ENCODE results near the gene FAHD1.
A peak's percentile ranks its signal among the peaks of the same experiment; 100 is the strongest.

FAHD1 gene

DNA sequence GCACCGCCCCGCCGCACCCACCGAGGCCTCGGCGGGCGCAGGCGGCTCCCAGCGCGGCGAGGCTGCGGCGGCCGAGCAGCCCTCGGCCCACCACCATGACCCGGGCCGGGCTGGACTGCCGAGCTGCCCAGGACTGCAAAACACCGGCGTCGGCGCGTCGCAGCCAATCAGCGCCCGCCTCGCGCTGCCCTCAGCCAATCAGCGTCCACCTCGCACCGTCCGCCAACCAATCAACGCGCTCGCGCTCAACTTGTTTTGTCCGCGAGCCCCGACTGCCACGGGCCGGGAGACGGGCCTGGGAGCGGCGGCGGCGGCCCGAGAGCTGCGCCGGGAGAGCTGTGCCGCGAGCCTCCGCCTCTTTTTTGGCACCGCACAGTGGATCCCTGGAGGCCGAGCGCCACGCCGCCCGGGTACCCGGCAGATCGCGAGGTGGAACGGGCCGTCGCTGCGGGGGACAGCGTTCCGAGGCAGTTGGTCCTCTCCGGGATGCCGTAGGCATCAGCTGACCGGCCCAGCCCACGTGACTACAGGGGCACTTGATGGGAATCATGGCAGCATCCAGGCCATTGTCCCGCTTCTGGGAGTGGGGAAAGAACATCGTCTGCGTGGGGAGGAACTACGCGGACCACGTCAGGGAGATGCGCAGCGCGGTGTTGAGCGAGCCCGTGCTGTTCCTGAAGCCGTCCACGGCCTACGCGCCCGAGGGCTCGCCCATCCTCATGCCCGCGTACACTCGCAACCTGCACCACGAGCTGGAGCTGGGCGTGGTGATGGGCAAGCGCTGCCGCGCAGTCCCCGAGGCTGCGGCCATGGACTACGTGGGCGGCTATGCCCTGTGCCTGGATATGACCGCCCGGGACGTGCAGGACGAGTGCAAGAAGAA, at the start of gene FAHD1, which contains the start of gene HAGH:
Gene FAHD1 (plus strand): TSS at position 516 of the 883 bp plus-strand sequence. CDS start 33 bp downstream, at position 549.
Gene HAGH (minus strand): TSS at position 135 of the 883 bp plus-strand sequence. CDS start 38 bp downstream, at position 97.
- peak; percentile 89 for DNase-seq (ENCODE audit: low read depth)

- no peak for DNase-seq (ENCODE audit: low read depth)
Observed at GRCh38 chr16:1777375-1778199, 49.4 kb upstream of the FAHD1 start.

DNA sequence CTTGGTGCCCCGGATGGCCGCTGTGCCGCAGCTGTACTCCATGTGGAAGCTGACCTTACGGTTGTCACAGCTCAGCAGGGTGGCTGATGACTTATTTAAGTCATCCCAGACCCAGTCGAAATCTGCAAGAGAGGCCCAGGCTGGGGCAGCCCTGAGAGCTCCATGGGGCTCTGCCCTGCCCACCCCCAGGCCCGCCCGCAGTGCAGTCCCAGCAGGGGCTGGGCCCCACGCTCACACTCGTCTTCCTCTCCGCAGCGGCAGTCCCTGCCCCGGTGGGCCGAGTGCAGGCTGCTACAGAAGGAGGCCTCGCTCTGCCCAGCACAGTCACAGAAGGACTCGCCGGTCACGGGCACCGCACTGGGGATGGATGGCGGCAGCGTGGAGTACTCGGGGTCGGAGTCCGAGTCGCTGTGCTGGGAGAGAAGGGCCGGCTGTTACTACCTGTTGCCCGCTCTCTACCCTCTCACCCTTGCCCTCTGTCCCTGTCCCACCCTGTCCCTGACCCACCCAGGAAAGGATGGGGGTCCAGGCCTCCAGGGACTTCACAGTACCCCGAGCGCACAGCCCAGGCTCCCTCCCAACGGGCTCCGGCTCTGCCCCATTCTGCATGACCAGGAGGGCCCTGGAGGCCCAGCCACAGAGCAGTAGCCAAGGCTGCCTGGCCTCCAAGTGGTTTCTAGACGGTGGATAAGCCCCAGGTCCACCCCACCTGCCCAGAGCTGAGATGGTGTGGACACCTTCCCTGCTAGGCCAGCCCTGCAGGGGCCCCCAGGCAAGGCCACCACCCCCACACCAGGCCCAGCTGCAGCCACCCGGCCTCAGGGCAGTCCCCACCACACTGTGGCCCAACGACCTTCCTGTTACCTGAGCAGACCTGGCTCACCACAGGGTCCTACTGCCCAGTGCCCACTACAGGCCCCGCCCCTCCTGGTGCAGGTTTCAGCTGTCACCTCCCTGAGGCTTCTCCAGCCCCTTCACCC, 48.5 kb upstream of the FAHD1 start:
- no peak for DNase-seq (ENCODE audit: low read depth)

- no peak for DNase-seq (ENCODE audit: low read depth)
Observed at GRCh38 chr16:1779234-1779701, 47.7 kb upstream of the FAHD1 start.

DNA sequence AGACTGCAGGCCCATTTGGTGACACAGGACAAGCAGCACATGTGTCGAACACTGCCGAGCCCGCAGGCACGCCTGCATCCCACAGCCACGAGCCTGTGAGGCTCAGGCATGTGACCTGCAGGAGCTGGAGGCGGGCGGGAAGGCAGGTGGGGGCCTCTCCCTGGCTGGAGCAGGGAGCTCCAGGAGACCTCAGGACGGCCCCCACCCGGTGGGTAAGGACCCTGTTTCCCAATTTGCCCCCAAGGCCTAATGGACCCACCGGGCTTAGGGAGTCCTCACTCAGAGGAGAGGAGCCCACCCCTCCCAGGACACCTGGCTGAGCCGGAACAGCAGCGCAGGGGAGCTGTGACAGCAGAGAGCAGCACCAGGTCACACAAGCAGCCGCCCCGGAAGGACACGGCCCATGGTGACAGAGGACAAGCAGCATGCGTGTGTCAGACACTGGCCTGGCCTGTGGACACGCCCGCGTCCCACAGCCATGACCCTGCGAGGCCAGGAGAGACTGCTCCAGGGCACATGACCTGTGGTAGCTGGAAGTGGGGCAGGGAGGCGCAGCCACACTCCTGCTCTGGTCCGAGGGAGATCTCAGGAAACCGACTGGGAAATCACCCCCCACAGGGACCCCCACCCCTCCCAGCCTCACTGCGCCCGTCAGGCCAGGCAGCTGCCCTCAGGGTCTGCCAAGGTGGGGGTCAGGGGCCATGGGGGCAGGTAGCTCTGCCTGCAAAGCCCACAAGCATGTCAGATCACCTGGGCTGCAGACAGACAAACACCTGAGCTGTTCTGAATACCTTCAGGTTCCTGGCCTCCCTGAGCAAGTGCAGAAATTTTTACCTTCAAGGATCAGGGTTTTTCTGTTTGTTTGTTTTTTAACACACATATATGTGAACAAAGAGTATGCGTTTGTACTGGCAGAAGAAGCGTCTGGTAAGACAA, 47.0 kb upstream of the FAHD1 start:
- no peak for DNase-seq (ENCODE audit: low read depth)

GRCh38 chr16:1780677-1781072, 46.3 kb upstream of the FAHD1 start:
- no peak for DNase-seq (ENCODE audit: low read depth)

- no peak for DNase-seq (ENCODE audit: low read depth)
Observed at GRCh38 chr16:1781254-1781653, 45.8 kb upstream of the FAHD1 start.

- DNase-seq (ENCODE audit: low read depth): no peak
Observed at GRCh38 chr16:1781758-1782407, 45.1 kb upstream of the FAHD1 start.

GRCh38 chr16:1782408-1783264, 44.4 kb upstream of the FAHD1 start, which contains the start of the genes NUBP2 and SPSB3:
NUBP2 (plus strand) TSS chr16:1782960; CDS start chr16:1783021, 61 bp downstream.
SPSB3 (minus strand) TSS chr16:1782571; CDS start chr16:1781483, 1,088 bp downstream.
- DNase-seq (ENCODE audit: low read depth): peak; percentile 100

GRCh38 chr16:1784977-1785845, 41.8 kb upstream of the FAHD1 start:
- no peak for DNase-seq (ENCODE audit: low read depth)

DNA sequence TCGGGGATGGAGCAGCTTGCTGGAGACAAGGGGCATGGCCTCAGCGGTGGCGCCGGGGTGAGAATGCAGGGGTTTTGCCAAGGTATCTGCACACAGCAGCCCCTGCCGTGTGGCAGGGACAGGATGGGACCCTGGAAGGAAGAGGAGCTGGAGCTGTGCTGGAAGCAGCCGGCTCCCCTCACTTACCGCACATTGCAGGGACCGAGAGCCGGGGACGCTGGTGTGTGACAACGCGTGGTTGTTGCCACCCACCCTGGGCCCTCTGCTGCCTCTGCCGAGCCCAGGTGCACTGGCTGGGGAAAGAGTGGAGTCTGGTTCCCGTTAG, 41.2 kb upstream of the FAHD1 start:
- DNase-seq (ENCODE audit: low read depth): no peak

DNA sequence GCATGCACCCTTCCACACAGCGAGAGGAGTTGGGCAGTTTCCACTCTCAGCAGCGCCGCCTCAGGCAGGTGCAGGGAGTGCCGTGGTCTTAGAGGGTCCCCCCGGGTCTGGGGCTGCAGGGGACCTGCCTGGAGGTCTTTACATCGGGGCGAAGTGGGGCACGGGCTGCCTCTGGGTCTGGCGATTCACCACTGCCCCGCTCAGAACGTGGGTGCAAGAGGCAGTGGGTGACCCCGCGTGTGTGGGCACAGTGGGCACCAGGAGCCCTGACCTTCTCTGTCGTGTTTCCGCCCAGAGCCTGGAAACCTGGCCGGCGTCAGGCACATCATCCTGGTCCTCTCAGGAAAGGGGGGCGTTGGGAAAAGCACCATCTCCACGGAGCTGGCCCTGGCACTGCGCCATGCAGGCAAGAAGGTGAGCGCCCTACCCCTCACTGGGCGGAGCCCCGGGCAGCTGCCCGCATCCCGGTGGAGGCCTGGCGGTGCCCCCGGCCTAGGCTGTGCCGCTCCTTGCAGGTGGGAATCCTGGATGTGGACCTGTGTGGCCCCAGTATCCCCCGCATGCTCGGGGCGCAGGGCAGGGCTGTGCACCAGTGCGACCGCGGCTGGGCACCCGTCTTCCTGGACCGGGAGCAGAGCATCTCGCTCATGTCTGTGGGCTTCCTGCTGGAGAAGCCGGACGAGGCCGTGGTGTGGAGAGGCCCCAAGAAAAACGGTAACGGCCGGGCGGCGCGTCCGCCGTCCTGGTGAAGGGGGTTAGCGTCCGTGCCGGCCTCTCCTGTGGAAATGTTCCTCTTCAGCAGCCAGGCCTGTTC, 40.6 kb upstream of the FAHD1 start:
- DNase-seq (ENCODE audit: low read depth): no peak

DNA sequence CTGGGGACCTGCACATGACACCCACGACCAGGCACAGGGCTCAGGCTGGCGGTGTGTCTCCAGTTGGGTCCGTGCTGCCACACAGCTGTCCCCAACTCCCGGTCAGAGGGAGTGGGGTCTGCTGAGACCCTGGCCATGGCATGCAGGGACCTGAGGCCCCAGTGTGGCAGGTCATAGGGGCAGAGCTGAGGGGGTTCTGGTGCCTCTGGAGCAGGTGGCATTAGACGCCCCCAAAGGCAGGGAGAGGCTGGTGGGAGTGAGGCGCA, 40.0 kb upstream of the FAHD1 start:
- DNase-seq (ENCODE audit: low read depth): no peak

- DNase-seq (ENCODE audit: low read depth): no peak
Observed at GRCh38 chr16:1787322-1788094, 39.5 kb upstream of the FAHD1 start.

DNA sequence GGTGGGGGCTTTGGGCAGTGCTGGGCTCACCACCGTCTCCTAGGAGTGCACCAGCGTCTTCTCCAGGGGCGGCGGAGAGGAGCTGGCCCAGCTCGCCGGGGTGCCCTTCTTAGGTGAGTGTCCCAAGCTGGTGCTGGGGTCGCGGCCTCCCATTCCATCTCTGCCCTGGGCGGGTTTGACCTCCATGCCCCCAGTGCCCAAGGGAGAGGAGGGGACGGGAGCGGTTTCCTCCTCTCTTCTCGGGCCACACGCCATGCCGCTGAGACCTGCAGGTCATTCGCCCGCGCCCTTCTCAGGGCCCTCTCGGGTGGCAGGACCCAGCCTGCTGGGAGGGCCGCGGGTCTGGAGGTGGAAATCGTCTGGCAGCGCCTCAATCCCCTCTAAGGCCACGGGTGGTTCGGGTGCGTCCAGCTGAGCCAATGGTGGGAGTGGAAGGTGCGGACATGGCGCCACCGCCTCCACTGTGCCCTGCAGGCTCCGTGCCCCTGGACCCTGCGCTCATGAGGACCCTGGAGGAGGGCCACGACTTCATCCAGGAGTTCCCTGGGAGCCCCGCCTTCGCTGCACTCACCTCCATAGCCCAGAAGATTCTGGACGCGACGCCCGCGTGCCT, 38.8 kb upstream of the FAHD1 start:
- DNase-seq (ENCODE audit: low read depth): no peak

DNA sequence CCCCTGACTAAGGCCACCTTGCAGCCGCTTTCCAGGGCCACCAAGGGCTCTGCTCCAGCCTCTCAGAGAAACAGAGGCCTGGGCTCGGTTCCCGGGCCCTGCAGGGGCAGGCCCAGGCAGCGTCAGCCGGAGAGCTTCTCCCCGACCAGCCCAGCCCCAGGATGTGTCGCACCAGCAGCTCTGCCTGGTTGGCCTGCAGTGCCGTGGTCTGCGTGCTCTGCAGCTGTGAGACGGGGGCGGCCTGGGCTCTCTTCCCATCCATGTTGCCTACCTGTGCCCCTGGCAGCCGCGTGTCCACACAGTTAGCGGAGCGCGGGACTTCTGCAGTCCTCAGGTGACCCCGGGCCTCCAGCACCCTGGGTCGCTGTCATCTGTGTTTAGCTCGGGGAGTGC, 38.3 kb upstream of the FAHD1 start:
- no peak for DNase-seq (ENCODE audit: low read depth)
